Osteoblast (primary cell): ENCODE data around the gene FAM3D. TPM values are rescaled to one million over a fixed set of nuclear protein-coding genes. Genes with fewer than 3 reads are reported as not detected.
"Not testable (repeated sequence)": the region's sequence is repeated elsewhere in the genome, so short reads cannot be mapped to it uniquely, and the experiment has no call there.

Source experiments
- DNase-seq: peaks from one replicate; pipeline ENCODE4 v3.0.0; 2011; ENCODE audit warnings: low spot score, mixed read lengths; ENCODE audit not compliant: insufficient read length; ENCODE audit errors: missing footprints
- H2AFZ ChIP-seq: 2 replicates; pipeline ENCODE4 v1.6.0; 2011; ENCODE audit warnings: mild to moderate bottlenecking, low read length
- H3K27ac ChIP-seq: 2 replicates; pipeline ENCODE4 v1.5.1; 2011; ENCODE audit warnings: mild to moderate bottlenecking, low read depth, low read length, moderate library complexity
- H3K27me3 ChIP-seq: 2 replicates; pipeline ENCODE4 v1.6.0; 2012; ENCODE audit warnings: mild to moderate bottlenecking, control low read depth, inconsistent platforms, low read length, moderate library complexity; ENCODE audit not compliant: insufficient read depth
- H3K36me3 ChIP-seq: 2 replicates; pipeline ENCODE4 v1.5.1; 2011; ENCODE audit warnings: mild to moderate bottlenecking, low read length, control low read depth, moderate library complexity; ENCODE audit not compliant: insufficient read depth
- H3K4me1 ChIP-seq: 2 replicates; pipeline ENCODE4 v1.5.1; 2011; ENCODE audit warnings: mild to moderate bottlenecking, low read length, control low read depth, moderate library complexity; ENCODE audit not compliant: insufficient read depth
- H3K4me2 ChIP-seq: 2 replicates; pipeline ENCODE4 v1.6.0; 2011; ENCODE audit warnings: mild to moderate bottlenecking, low read length; ENCODE audit not compliant: insufficient read depth
- H3K4me3 ChIP-seq: fragments of 200-600 bp; sonication (generic); 3 replicates; pipeline ENCODE4 v1.5.1; 2012; ENCODE audit warnings: mild to moderate bottlenecking, low read length, inconsistent platforms; ENCODE audit not compliant: insufficient read depth
- H3K79me2 ChIP-seq: 2 replicates; pipeline ENCODE4 v1.6.0; 2012; ENCODE audit warnings: mild to moderate bottlenecking, low read length, control low read depth, inconsistent platforms; ENCODE audit not compliant: insufficient read depth
- H3K9me3 ChIP-seq: 2 replicates; pipeline ENCODE4 v1.5.1; 2011; ENCODE audit warnings: low read depth, low read length, control low read depth
- H4K20me1 ChIP-seq: 2 replicates; pipeline ENCODE4 v1.6.0; 2012; ENCODE audit warnings: mild to moderate bottlenecking, low read length, control low read depth; ENCODE audit not compliant: insufficient read depth
- total RNA-seq: library from RNA; depleted of rRNA; stranded (reverse); fragments of >200 nt; gene quantifications from 2 replicates; pipeline ENCODE4 v1.2.3, GENCODE V29; 2012
- TF ChIP-seq, protein P1 (sequence below): IDR thresholded peaks from 2 replicates; pipeline ENCODE4 v1.5.1; 2011; ENCODE audit warnings: mild to moderate bottlenecking, low read depth, low read length, moderate library complexity; ENCODE audit errors: extremely low read depth

The FAM3D gene
- total RNA-seq, 1 donor, result not detected

DNA sequence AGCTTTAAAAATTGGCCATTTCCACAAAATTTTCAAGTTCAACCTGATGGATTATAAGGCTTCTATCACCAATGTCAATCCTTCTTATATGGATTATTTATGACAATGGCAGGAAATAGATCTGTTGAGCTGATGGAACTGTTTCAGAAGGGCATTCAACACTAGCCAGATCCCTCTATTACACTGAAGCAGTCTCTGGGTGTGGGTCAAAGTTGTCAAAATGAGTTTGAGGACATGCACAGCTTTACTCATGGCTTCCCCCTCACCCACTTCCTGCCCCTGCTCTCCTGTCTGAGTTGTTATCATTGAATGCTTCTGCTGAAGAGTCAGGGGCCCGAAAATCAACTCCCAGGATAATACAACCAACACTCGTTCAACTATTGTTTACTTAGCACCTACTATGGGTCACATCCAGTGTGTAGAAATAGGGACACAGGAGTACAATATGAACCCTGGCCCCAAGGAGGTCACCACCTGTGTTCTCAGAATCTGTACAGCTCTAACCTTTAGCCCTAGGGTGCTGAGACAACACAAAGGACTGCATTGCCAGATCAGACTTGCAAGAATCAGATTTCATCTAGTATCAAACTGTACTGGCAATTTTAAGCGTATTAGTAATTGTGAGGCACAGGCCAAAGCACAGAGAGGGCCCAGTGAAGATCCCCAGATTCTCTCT is 41.7 kb upstream of the FAM3D start:
- no peaks in the 10 kb centered on the region for H3K9me3 ChIP-seq
- no peak for DNase-seq

GRCh38 chr3:58707390-58707930 is 40.9 kb upstream of the FAM3D start:
- no peak overlapping the region for H3K4me2 ChIP-seq
- no peak overlapping the region for H2AFZ ChIP-seq
- H3K27me3 ChIP-seq, result no peaks in the 10 kb centered on the region
- H3K9me3 ChIP-seq, result no peaks in the 10 kb centered on the region
- H3K36me3 ChIP-seq, result no peaks in the 10 kb centered on the region
- no peaks in the 10 kb centered on the region for H3K79me2 ChIP-seq
- H3K4me3 ChIP-seq, result no peak overlapping the region
- TF ChIP-seq, protein P1, sequence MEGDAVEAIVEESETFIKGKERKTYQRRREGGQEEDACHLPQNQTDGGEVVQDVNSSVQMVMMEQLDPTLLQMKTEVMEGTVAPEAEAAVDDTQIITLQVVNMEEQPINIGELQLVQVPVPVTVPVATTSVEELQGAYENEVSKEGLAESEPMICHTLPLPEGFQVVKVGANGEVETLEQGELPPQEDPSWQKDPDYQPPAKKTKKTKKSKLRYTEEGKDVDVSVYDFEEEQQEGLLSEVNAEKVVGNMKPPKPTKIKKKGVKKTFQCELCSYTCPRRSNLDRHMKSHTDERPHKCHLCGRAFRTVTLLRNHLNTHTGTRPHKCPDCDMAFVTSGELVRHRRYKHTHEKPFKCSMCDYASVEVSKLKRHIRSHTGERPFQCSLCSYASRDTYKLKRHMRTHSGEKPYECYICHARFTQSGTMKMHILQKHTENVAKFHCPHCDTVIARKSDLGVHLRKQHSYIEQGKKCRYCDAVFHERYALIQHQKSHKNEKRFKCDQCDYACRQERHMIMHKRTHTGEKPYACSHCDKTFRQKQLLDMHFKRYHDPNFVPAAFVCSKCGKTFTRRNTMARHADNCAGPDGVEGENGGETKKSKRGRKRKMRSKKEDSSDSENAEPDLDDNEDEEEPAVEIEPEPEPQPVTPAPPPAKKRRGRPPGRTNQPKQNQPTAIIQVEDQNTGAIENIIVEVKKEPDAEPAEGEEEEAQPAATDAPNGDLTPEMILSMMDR, result no peak
- no peak overlapping the region for H3K27ac ChIP-seq
- no peak for DNase-seq
- H4K20me1 ChIP-seq, result no peaks in the 10 kb centered on the region
- no peaks in the 10 kb centered on the region for H3K4me1 ChIP-seq

More for the DNA sequence above, 41.7 kb upstream of the FAM3D start:
- TF ChIP-seq, protein P1, result no peak
- Histone ChIP-seq H3K36me3 (no peaks in the 10 kb centered on the region), H3K79me2 (no peaks in the 10 kb centered on the region), H3K4me1 (no peaks in the 10 kb centered on the region), H4K20me1 (no peaks in the 10 kb centered on the region), H3K4me2 (no peak overlapping the region), H2AFZ (no peak overlapping the region), H3K27ac (no peak overlapping the region), H3K4me3 (no peak overlapping the region), H3K27me3 (no peaks in the 10 kb centered on the region)

GRCh38 chr3:58706395-58707167 is 40.0 kb upstream of the FAM3D start:
- no peak overlapping the region for H3K27ac ChIP-seq
- no peaks in the 10 kb centered on the region for H3K9me3 ChIP-seq
- no peaks in the 10 kb centered on the region for H3K27me3 ChIP-seq
- no peak overlapping the region for H2AFZ ChIP-seq
- H3K79me2 ChIP-seq, result no peaks in the 10 kb centered on the region
- H3K36me3 ChIP-seq, result no peaks in the 10 kb centered on the region
- TF ChIP-seq, protein P1, result no peak
- no peaks in the 10 kb centered on the region for H3K4me1 ChIP-seq
- H3K4me2 ChIP-seq, result no peak overlapping the region
- DNase-seq, result no peak
- no peaks in the 10 kb centered on the region for H4K20me1 ChIP-seq
- no peak overlapping the region for H3K4me3 ChIP-seq

DNA sequence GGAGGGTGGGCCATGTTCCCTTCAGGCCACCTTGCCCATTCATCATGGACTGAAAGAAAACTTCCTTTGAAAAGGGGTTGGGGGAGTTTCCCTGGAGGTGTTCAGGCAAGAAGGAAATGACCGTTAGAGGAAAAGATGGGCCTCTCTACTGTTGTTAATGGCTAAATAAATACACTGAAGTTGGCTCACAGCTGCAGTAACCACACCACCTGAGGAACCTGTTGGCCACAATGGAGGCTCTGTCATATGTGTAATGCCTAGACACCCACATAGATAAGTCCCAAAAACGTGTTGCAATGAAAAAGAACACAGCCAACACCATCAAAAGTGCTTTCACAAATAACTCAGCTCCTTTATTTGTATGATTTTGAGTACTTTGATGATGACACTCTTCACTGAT is 38.2 kb upstream of the FAM3D start:
- H3K36me3 ChIP-seq, result no peaks in the 10 kb centered on the region
- no peaks in the 10 kb centered on the region for H3K27me3 ChIP-seq
- no peak overlapping the region for H3K4me3 ChIP-seq
- H4K20me1 ChIP-seq, result no peaks in the 10 kb centered on the region
- TF ChIP-seq, protein P1, result no peak
- H3K4me2 ChIP-seq, result no peak overlapping the region
- H3K79me2 ChIP-seq, result no peaks in the 10 kb centered on the region
- H2AFZ ChIP-seq, result no peak overlapping the region
- H3K4me1 ChIP-seq, result no peaks in the 10 kb centered on the region
- no peak overlapping the region for H3K27ac ChIP-seq
- no peak for DNase-seq
- H3K9me3 ChIP-seq, result no peaks in the 10 kb centered on the region

DNA sequence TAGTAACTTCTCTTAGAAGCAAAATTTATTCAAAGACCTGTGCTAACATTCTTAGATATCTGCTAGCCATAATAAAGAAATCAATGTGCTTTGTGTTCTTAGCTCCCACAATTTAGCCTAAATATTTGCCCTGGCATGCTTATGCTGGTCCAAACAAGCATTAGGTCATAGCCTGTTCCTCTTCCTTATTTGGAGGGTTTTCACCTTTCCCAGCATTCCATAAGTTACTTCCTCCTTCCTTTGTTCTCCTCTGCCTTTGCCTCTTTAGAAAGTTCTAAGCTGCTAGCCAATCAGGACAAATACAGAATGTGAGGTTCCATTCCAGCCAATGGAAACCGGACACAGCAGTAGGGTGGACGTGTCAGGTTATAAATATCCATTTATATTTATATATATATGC is 37.7 kb upstream of the FAM3D start:
- H3K4me2 ChIP-seq, H3K9me3 ChIP-seq, DNase-seq, H3K27me3 ChIP-seq, H3K79me2 ChIP-seq, H4K20me1 ChIP-seq, H3K36me3 ChIP-seq, H3K4me3 ChIP-seq, H2AFZ ChIP-seq, H3K27ac ChIP-seq, H3K4me1 ChIP-seq: not testable (repeated sequence)
